Epithelial cell of proximal tubule (primary cell): ENCODE measurements around the gene ASXL3. TPM values are rescaled to one million over a fixed set of nuclear protein-coding genes. Genes with fewer than 3 reads are reported as not detected.

Experiments used
- DNase-seq: peaks from one replicate; pipeline ENCODE4 v3.0.0-alpha.2; 2011; ENCODE audit warnings: low read depth
- H3K4me3 ChIP-seq: 2 replicates; pipeline ENCODE4 v1.5.1; 2011; ENCODE audit warnings: low read depth, mild to moderate bottlenecking, low read length
- total RNA-seq: library from RNA; depleted of rRNA; stranded (reverse); fragments of >200 nt; gene quantifications from 2 replicates; pipeline ENCODE4 v1.2.3, GENCODE V29; 2015
- TF ChIP-seq, protein P1 (sequence below): conservative IDR thresholded peaks from 2 replicates; pipeline ENCODE4 v1.5.1; 2012; ENCODE audit warnings: low read depth, mild to moderate bottlenecking, low read length

The ASXL3 gene
- total RNA-seq, 1 donor from 2014 or later: 0.23 TPM

DNA sequence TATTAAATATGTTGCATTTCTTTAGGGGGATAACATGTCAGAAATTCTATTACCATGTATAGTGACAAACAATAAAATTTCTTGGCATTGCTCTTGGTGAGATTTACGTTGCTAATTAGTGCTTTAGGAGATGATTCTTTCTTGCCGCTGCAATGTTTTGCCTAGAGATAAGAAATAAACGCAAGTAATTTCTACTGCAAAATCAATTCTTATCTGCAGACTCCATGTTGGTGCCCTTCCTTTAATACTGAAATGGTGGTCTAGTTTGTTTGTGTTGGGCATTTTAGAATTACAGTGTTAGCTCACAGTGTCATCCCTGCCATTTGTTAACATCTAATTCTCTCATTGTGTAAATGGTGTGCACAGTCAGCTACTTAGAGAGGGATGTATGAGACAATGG is 34.6 kb downstream of the ASXL3 start:
- no peak for DNase-seq
- TF ChIP-seq, protein P1, sequence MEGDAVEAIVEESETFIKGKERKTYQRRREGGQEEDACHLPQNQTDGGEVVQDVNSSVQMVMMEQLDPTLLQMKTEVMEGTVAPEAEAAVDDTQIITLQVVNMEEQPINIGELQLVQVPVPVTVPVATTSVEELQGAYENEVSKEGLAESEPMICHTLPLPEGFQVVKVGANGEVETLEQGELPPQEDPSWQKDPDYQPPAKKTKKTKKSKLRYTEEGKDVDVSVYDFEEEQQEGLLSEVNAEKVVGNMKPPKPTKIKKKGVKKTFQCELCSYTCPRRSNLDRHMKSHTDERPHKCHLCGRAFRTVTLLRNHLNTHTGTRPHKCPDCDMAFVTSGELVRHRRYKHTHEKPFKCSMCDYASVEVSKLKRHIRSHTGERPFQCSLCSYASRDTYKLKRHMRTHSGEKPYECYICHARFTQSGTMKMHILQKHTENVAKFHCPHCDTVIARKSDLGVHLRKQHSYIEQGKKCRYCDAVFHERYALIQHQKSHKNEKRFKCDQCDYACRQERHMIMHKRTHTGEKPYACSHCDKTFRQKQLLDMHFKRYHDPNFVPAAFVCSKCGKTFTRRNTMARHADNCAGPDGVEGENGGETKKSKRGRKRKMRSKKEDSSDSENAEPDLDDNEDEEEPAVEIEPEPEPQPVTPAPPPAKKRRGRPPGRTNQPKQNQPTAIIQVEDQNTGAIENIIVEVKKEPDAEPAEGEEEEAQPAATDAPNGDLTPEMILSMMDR: no peak
- H3K4me3 ChIP-seq: no peak overlapping the region

DNA sequence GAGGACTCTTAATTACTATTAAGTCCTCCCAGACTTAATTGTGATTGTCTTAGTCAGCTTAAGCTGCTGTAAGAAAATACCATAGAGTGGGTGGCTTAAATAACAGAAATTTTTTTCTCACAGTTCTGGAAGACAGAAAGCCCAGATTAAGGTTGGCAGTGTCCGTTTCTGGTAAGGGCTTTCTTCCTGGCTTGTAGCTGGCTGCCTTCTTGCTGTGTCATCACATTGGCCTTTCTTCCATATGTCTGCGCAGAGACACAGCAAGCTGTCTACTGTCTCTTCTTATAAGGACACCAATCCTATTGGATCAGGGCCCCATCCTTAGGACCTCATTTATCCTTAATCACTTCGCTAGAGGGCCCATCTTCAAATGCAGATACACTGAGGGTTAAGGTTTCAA is 38.5 kb downstream of the ASXL3 start:
- no peak overlapping the region for H3K4me3 ChIP-seq
- TF ChIP-seq, protein P1: no peak
- DNase-seq: no peak

DNA sequence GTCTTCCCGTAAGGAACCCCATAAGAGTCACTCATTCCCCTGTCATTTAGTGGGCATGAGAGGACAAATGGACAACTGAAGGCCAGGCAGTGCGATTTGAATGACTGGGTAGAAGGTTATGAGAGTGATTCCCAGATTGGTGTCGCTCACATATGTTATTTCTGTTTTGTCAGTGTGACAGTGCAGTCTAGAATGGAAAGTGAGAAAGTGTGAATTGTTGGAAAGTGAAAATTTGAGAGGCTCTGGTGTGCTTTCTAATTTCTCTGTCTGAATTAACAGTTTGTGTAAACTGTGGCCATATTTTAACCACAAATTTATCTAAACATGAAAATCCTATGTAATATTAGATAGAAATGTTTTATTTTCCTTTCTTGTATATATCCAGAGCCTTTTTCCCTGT is 49.1 kb downstream of the ASXL3 start:
- TF ChIP-seq, protein P1: no peak
- no peak overlapping the region for H3K4me3 ChIP-seq
- no peak for DNase-seq

DNA sequence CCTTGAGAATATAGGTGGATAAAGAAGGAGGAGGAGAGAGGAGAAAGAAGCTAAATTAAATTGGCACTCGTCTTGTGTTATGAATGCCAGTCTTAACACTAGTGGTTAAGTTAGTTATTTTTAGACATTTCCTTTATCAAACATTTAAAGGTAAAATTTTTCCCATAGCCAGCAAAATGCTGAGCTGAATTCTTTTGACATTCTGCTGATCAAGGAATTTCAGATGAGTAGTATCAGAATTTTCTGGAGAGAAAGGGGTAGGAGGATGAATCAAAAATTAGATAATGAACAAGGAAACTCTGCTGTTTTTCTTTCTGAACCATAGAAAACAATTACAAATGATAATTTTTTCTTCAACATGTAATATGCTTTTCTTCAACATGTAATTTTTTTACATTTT is 52.5 kb downstream of the ASXL3 start:
- no peak overlapping the region for H3K4me3 ChIP-seq
- DNase-seq: no peak
- TF ChIP-seq, protein P1: no peak

DNA sequence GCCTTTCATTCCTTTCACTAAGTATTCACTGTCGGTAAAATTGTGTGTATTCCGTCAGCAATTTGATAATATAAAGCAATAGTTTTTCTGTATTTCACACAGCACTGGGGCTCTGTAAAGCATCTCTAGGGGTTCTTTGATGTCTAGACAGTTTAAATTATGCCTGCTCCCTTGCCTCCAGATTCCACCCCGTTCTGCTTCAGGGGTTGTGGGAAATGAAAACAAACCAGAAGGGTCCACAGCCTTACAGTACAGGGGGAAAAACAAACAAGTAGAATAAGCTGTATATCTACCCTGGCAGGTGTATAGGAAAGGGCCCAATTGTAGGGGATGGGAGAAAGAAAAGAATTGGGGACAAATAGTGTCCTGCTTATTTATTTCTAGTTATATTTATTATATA is 63.1 kb downstream of the ASXL3 start:
- TF ChIP-seq, protein P1: no peak
- H3K4me3 ChIP-seq: no peak overlapping the region
- no peak for DNase-seq

DNA sequence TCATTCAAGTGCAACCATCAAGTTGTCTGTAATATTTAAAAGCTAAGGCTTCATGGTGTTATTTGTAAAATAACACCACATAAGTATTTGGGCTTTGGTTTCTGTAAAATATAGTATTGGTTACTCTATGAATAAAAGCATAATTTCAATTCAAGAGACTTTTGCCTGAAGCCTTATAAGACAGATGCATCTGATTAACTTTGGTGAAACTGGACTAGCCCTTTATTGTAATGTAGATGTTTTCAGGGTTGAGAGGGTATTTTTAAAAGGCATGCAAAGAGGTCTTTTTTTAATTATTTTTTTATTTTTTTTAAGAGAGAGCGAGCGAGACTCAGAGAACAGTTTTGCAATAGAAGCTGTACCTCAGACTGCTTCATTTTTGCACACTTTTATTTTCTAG is 66.5 kb downstream of the ASXL3 start:
- H3K4me3 ChIP-seq: no peak overlapping the region
- TF ChIP-seq, protein P1: no peak
- no peak for DNase-seq

DNA sequence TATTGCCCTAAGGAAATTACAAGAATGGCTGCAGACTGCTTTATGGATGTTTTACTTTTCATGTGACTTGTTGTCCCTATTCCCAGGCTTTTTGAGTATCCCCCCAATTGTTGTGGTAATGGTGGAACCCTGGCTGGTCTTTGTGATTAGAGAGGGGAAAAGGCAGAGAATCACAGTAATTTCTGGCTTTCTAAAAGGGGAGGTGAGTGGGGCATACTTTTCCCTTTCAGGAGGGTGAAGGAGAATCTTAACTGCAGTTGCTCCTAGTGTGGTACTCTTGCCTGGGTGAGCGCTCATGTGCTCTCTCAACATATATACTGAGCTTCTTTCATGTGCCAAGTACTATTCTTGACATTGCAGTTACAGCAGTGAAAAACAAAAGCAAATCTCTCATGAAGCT is 69.3 kb downstream of the ASXL3 start:
- no peak for DNase-seq
- TF ChIP-seq, protein P1: no peak
- no peak overlapping the region for H3K4me3 ChIP-seq
